ENCODE data around the gene CD2BP2. TPM values are rescaled to one million over a fixed set of nuclear protein-coding genes. Genes with fewer than 3 reads are reported as not detected.
A peak's percentile ranks its signal among the peaks of the same experiment; 100 is the strongest.

CD2BP2 gene
- total and polyA plus RNA-seq, 2 of the 13 experiments (the other 11 are each of a cell fraction or from before 2014, with no cell fraction given), result 24.9 to 54.6 TPM

DNA sequence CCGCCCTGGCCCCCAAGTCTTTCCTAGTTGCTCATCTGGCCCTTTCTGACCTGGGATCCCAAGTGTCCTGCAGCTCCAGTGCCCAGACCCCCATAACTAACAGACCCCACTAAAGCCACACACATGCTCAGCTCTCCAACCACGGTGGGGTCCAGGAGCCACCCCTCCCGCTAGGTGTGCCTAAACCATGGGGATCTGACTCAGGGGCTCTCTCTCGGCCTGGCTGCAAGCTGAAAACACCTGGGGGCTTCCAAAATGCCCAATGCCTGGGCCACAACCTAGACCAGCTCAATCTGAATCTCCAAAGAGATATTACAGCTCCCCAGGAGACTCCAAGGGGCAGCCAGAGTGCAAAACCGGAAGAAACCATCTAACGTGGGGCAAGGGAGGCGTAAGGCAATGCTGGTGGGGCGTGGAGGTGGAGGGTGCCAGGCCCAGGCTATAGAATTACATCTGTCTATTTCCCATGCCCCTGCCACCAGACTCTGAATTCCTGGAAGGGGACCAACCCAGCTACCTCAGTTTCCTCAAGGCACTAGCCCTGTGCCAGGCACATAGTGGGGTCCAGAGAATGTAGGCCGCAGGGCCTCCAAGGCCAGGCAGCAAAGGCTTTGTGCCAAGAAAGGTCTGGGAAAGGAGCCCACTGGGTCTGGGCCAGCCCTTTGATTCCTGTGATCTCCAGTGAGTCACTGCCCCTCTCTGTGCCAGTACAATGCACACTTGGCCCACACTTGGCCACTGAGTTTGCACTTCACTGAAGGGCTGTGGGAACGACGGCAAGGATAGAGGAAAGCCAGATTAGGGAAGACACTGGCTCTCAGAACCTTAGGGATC is 3.3 kb downstream of the CD2BP2 start (continued):
- TF ChIP-seq LRRFIP1 (CRISPR knock-in tag; conservative IDR thresholded peaks at IDR 0.05), result no peak
- TF ChIP-seq HOXA9 (CRISPR knock-in tag; IDR thresholded peaks at IDR 0.05; ENCODE audit: borderline replicate concordance), result no peak
- no peak for TF ChIP-seq MAZ (IDR thresholded peaks at IDR 0.05; ENCODE audit: borderline replicate concordance, low read depth, low read length)
- TF ChIP-seq MAZ (CRISPR knock-in tag; IDR thresholded peaks at IDR 0.05; ENCODE audit: low read depth), result no peak
- no peak; the same call in 1 of the 2 replicates for TF ChIP-seq MAX (IDR thresholded peaks at IDR 0.05)
- TF ChIP-seq, protein P1, sequence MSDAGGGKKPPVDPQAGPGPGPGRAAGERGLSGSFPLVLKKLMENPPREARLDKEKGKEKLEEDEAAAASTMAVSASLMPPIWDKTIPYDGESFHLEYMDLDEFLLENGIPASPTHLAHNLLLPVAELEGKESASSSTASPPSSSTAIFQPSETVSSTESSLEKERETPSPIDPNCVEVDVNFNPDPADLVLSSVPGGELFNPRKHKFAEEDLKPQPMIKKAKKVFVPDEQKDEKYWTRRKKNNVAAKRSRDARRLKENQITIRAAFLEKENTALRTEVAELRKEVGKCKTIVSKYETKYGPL (CRISPR knock-in tag; IDR thresholded peaks at IDR 0.05), result no peak
- TF ChIP-seq, protein P2, sequence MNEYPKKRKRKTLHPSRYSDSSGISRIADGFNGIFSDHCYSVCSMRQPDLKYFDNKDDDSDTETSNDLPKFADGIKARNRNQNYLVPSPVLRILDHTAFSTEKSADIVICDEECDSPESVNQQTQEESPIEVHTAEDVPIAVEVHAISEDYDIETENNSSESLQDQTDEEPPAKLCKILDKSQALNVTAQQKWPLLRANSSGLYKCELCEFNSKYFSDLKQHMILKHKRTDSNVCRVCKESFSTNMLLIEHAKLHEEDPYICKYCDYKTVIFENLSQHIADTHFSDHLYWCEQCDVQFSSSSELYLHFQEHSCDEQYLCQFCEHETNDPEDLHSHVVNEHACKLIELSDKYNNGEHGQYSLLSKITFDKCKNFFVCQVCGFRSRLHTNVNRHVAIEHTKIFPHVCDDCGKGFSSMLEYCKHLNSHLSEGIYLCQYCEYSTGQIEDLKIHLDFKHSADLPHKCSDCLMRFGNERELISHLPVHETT (CRISPR knock-in tag; conservative IDR thresholded peaks at IDR 0.05), result no peak
- no peak for TF ChIP-seq ZNF337 (CRISPR knock-in tag; IDR thresholded peaks at IDR 0.05; ENCODE audit: borderline replicate concordance, low read depth)
- TF ChIP-seq NCOA2 (CRISPR knock-in tag; IDR thresholded peaks at IDR 0.05), result no peak
- TF ChIP-seq NCOA5 (CRISPR knock-in tag; IDR thresholded peaks at IDR 0.05), result no peak
- no peak for TF ChIP-seq MTA3 (CRISPR knock-in tag; IDR thresholded peaks at IDR 0.05)
- no peak for TF ChIP-seq SAFB2 (CRISPR knock-in tag; IDR thresholded peaks at IDR 0.05; ENCODE audit: borderline replicate concordance, low read depth)
- no peak for TF ChIP-seq ZNF724P (CRISPR knock-in tag; IDR thresholded peaks at IDR 0.05; ENCODE audit: borderline replicate concordance)
- TF ChIP-seq HCFC1 (IDR thresholded peaks at IDR 0.05; ENCODE audit: low read depth, low read length), result no peak
- no peak for TF ChIP-seq STAG1 (CRISPR knock-in tag; IDR thresholded peaks at IDR 0.05)
- TF ChIP-seq HNF1B (CRISPR knock-in tag; IDR thresholded peaks at IDR 0.05), result no peak
- TF ChIP-seq AGO1 (IDR thresholded peaks at IDR 0.05; ENCODE audit: low read depth, low read length, poor library complexity, severe bottlenecking), result peak; percentile 89
- no peak for TF ChIP-seq ZNF770 (CRISPR knock-in tag; IDR thresholded peaks at IDR 0.05)
- TF ChIP-seq ZC3H13 (CRISPR knock-in tag; IDR thresholded peaks at IDR 0.05), result 0 out of 2 replicates have a peak, but pooled peaks have one; percentile 21
- no peak for TF ChIP-seq XBP1 (CRISPR knock-in tag; IDR thresholded peaks at IDR 0.05)
